OCI-LY3 (cell line): ENCODE results near the gene APIP.

ENCODE experiments used
- EZH2phosphoT487 ChIP-seq: fragments of 200-600 bp; shearing (Covaris generic); IDR thresholded peaks from 2 replicates; pipeline ENCODE4 v1.6.1; 2018; ENCODE audit warnings: antibody characterized with exemption, mixed run types, low read depth
- TF ChIP-seq, protein P1 (sequence below): fragments of 200-600, 300-600 bp; sonication (generic); IDR thresholded peaks from 2 replicates; pipeline ENCODE4 v1.5.1; 2014; ENCODE audit warnings: antibody characterized with exemption, low read length, low read depth

GRCh38 chr11:34855754-34856095 lies 60.5 kb downstream of the APIP start:
- TF ChIP-seq, protein P1, sequence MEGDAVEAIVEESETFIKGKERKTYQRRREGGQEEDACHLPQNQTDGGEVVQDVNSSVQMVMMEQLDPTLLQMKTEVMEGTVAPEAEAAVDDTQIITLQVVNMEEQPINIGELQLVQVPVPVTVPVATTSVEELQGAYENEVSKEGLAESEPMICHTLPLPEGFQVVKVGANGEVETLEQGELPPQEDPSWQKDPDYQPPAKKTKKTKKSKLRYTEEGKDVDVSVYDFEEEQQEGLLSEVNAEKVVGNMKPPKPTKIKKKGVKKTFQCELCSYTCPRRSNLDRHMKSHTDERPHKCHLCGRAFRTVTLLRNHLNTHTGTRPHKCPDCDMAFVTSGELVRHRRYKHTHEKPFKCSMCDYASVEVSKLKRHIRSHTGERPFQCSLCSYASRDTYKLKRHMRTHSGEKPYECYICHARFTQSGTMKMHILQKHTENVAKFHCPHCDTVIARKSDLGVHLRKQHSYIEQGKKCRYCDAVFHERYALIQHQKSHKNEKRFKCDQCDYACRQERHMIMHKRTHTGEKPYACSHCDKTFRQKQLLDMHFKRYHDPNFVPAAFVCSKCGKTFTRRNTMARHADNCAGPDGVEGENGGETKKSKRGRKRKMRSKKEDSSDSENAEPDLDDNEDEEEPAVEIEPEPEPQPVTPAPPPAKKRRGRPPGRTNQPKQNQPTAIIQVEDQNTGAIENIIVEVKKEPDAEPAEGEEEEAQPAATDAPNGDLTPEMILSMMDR = peak; percentile 28
- TF ChIP-seq EZH2phosphoT487 = no peak
